Progenitor cell of endocrine pancreas (in vitro differentiated cells): ENCODE results near the gene ATP6V0B. TPM values are rescaled to one million over a fixed set of nuclear protein-coding genes. Genes with fewer than 3 reads are reported as not detected.
A peak's percentile ranks its signal among the peaks of the same experiment; 100 is the strongest.

Source experiments
- DNase-seq: peaks from one replicate; pipeline ENCODE4 v3.0.0; 2021; ENCODE audit warnings: low spot score; ENCODE audit not compliant: unreplicated experiment
- H3K27ac Mint-ChIP-seq: 2 replicates; pipeline ENCODE4 v1.8.0; 2021; ENCODE audit warnings: mild to moderate bottlenecking, moderate library complexity, mixed read lengths
- H3K27me3 Mint-ChIP-seq: 2 replicates; pipeline ENCODE4 v1.8.0; 2021; ENCODE audit warnings: mixed read lengths
- H3K36me3 Mint-ChIP-seq: 2 replicates; pipeline ENCODE4 v1.8.0; 2022; ENCODE audit warnings: mixed read lengths; ENCODE audit not compliant: insufficient read depth
- H3K4me1 Mint-ChIP-seq: 2 replicates; pipeline ENCODE4 v1.8.0; 2021; ENCODE audit warnings: low read depth, mixed read lengths
- H3K4me3 Mint-ChIP-seq: 2 replicates; pipeline ENCODE4 v1.8.0; 2021; ENCODE audit warnings: low read depth, mild to moderate bottlenecking, moderate library complexity, mixed read lengths
- H3K9me3 Mint-ChIP-seq: 2 replicates; pipeline ENCODE4 v1.8.0; 2021; ENCODE audit warnings: low read depth, mixed read lengths
- CTCF ChIP-seq: fragments of 200-600 bp; sonication (generic); IDR thresholded peaks from one replicate; pipeline ENCODE4 v1.5.0; 2021; ENCODE audit warnings: antibody characterized with exemption, mild to moderate bottlenecking; ENCODE audit not compliant: unreplicated experiment
- total RNA-seq: library from RNA; stranded (reverse); gene quantifications from 2 replicates; pipeline ENCODE4 v1.2.1, GENCODE V29; 2021

ATP6V0B gene
- total RNA-seq, 1 donor from 2014 or later, result 104 TPM

- H3K27me3 Mint-ChIP-seq, result no peaks in the 10 kb centered on the region
- H3K4me1 Mint-ChIP-seq, result peaks cover 36% of the 10 kb centered on the region
- peak overlapping the region; percentile 90 for H3K4me3 Mint-ChIP-seq
- H3K36me3 Mint-ChIP-seq, result peaks cover 8% of the 10 kb centered on the region
- no peak for TF ChIP-seq CTCF
- H3K27ac Mint-ChIP-seq, result peak overlapping the region; percentile 83
- DNase-seq, result no peak
- no peaks in the 10 kb centered on the region for H3K9me3 Mint-ChIP-seq
These were observed 1.3 kb downstream of the ATP6V0B start for GRCh38 chr1:43976045-43976444.

- peak overlapping the region; percentile 90 for H3K4me3 Mint-ChIP-seq
- TF ChIP-seq CTCF, result no peak
- H3K27ac Mint-ChIP-seq, result no peak overlapping the region
- H3K4me1 Mint-ChIP-seq, result peaks cover 36% of the 10 kb centered on the region
- H3K36me3 Mint-ChIP-seq, result peaks cover 8% of the 10 kb centered on the region
- H3K9me3 Mint-ChIP-seq, result no peaks in the 10 kb centered on the region
- DNase-seq, result no peak
- H3K27me3 Mint-ChIP-seq, result no peaks in the 10 kb centered on the region
These were observed 2.1 kb downstream of the ATP6V0B start for GRCh38 chr1:43976890-43977289.

DNA sequence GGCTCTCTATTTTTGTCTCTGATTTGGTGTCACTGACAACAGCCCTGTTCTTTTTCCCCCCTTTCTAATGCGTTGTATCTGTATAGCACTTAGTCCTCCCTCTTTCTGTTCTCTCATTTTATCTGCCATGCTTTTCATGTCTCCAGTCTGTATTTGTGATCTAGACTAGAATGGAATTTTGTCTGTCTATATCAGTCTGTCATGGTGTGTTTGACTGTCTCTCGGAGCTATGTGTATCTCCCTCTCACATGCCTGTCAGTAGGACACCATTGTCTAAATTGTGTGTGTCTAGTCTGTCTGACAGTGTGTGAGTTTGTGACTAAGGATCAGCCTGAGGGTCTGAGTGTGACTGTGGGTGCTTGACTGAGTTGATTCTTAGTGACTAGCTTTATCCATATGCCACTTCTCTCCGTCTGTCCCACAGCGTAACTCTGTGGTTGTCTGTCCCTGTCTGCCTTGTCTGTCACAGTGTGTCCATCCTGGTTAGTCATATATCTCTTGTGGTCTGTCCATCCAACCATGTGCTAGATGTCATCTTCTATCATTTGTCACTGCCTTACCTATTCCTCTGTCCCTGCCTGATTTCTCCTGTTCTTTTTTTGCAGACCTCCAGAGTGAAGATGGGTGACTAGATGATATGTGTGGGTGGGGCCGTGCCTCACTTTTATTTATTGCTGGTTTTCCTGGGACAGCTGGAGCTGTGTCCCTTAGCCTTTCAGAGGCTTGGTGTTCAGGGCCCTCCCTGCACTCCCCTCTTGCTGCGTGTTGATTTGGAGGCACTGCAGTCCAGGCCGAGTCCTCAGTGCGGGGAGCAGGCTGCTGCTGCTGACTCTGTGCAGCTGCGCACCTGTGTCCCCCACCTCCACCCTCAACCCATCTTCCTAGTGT lies 2.9 kb downstream of the ATP6V0B start:
- TF ChIP-seq CTCF, result no peak
- Mint-ChIP-seq H3K4me3 (peak overlapping the region; percentile 90), H3K27ac (no peak overlapping the region), H3K4me1 (peaks cover 36% of the 10 kb centered on the region), H3K27me3 (no peaks in the 10 kb centered on the region), H3K36me3 (peaks cover 9% of the 10 kb centered on the region), H3K9me3 (no peaks in the 10 kb centered on the region)
- no peak for DNase-seq

- no peak for DNase-seq
- Mint-ChIP-seq H3K4me1 (peaks cover 36% of the 10 kb centered on the region), H3K27ac (peak overlapping the region; percentile 86), H3K27me3 (no peaks in the 10 kb centered on the region), H3K4me3 (peak overlapping the region; percentile 90), H3K9me3 (no peaks in the 10 kb centered on the region), H3K36me3 (peaks cover 14% of the 10 kb centered on the region)
- no peak for TF ChIP-seq CTCF
These were observed 3.4 kb downstream of the ATP6V0B start for GRCh38 chr1:43978264-43978550.

GRCh38 chr1:43978551-43979260 lies 3.9 kb downstream of the ATP6V0B start, which contains the start of gene B4GALT2:
Gene B4GALT2, plus strand, starts transcription at chr1:43979210. Its CDS starts 1,951 bp downstream, at chr1:43981161.
- Mint-ChIP-seq H3K4me1 (peaks cover 36% of the 10 kb centered on the region), H3K4me3 (peak within 1 kb of the TSS; percentile 90), H3K36me3 (peaks cover 18% of the 10 kb centered on the region), H3K9me3 (no peaks in the 10 kb centered on the region), H3K27ac (peak within 1 kb of the TSS; percentile 86), H3K27me3 (no peaks in the 10 kb centered on the region)
- peak; percentile 34 for DNase-seq
- no peak for TF ChIP-seq CTCF
